Kidney (tissue), 14 donors: ENCODE measurements around the gene MOSPD3. TPM values are rescaled to one million over a fixed set of nuclear protein-coding genes. Genes with fewer than 3 reads are reported as not detected.

Source experiments
- DNase-seq, 5 donors: peaks; one replicate each; pipeline ENCODE4 v3.0.0-alpha.2; 2013 to 2020
- FAIRE-seq: peaks from 2 replicates; lab custom pipeline; 2012; peaks lifted over from hg19 to GRCh38; lab: Jason Lieb, UNC
- H3K27ac ChIP-seq, 2 donors: one replicate each; pipeline ENCODE4 v1.7.0; 2013; ENCODE audit warnings: low read depth in 2 of 2, low read length in 2 of 2, inconsistent platforms in 1 of 2
- H3K27me3 ChIP-seq: one replicate; pipeline ENCODE4 v1.7.1; 2013; ENCODE audit warnings: low read length, inconsistent platforms; ENCODE audit not compliant: control insufficient read depth, insufficient read depth
- H3K36me3 ChIP-seq, 3 donors: one replicate each; pipeline versions ENCODE4 v1.7.0 to v1.7.1; 2013; ENCODE audit warnings: low read length in 3 of 3, control low read depth in 1 of 3, inconsistent platforms in 1 of 3; ENCODE audit not compliant: insufficient read depth in 3 of 3, control insufficient read depth in 2 of 3
- H3K4me1 ChIP-seq, 3 donors: one replicate each; pipeline versions ENCODE4 v1.7.0 to v1.7.1; 2013; ENCODE audit warnings: low read length in 3 of 3, inconsistent platforms in 1 of 3, low read depth in 1 of 3; ENCODE audit not compliant: control insufficient read depth in 2 of 3, insufficient read depth in 2 of 3
- H3K4me3 ChIP-seq, 3 donors: one replicate each; pipeline versions ENCODE4 v1.7.0 to v1.8.1; 2013; ENCODE audit warnings: low read length in 3 of 3, control low read depth in 1 of 3, inconsistent platforms in 1 of 3
- H3K9ac ChIP-seq, 3 donors: one replicate each; pipeline versions ENCODE4 v1.7.0 to v1.7.1; 2013; ENCODE audit warnings: low read length in 3 of 3, control low read depth in 1 of 3, inconsistent platforms in 1 of 3
- H3K9me3 ChIP-seq, 3 donors: one replicate each; pipeline versions ENCODE4 v1.7.0 to v1.7.1; 2013; ENCODE audit warnings: low read length in 3 of 3, control low read depth in 1 of 3, inconsistent platforms in 1 of 3; ENCODE audit not compliant: control insufficient read depth in 2 of 3, insufficient read depth in 1 of 3
- intact Hi-C: fragments of 100-400 bp; cut with DNase I; formaldehyde crosslinking; loops from one replicate; pipeline ENCODE4 v1.11.1; 2022
- polyA plus RNA-seq: library from polyadenylated mRNA; stranded (reverse); fragments of 350-450 nt; fragmentation: Illumina TruSeq; extraction: RNeasy Lipid Tissue Mini Kit (QIAGEN cat#74804); gene quantifications from one replicate; pipeline ENCODE4 v1.2.3, GENCODE V29; 2014; ENCODE audit warnings: low read depth, low replicate concordance; ENCODE audit not compliant: insufficient read depth
- total RNA-seq: library from RNA; stranded (reverse); fragmentation: NEBNext Ultra II Directional; extraction: Animal tissue kit (Norgen Biotek cat#: 25700); gene quantifications from one replicate; pipeline ENCODE4 v1.2.1, GENCODE V29; 2021
- TF ChIP-seq, protein P1 (sequence below): IDR thresholded peaks from 3 replicates; pipeline ENCODE4 v1.5.1; 2012; ENCODE audit warnings: mild to moderate bottlenecking, moderate library complexity, borderline replicate concordance; ENCODE audit not compliant: insufficient read depth; ENCODE audit errors: extremely low read depth
- donor health status: control.
- donor health status: control.
- donor health status: control.
- donor health status: control.
- donor health status: control.
- donor health status: DM: yes; HTN: yes; CAD: no.
- donor health status: Normal renal cell carcinoma (clear cell type).

MOSPD3 gene
- total and polyA plus RNA-seq, 2 donors from 2014 or later: 18.2 to 30.6 TPM

GRCh38 chr7:100627238-100627549 lies 14.9 kb downstream of the MOSPD3 start:
- intact Hi-C loops: no loop called here
- no peak overlapping the region for H3K9ac ChIP-seq
- DNase-seq (no peak), FAIRE-seq (no peak)
- no peaks in the 10 kb centered on the region for H3K4me1 ChIP-seq
- H3K36me3 ChIP-seq: no peaks in the 10 kb centered on the region
- H3K27me3 ChIP-seq: no peaks in the 10 kb centered on the region
- no peak overlapping the region for H3K4me3 ChIP-seq
- TF ChIP-seq, protein P1, sequence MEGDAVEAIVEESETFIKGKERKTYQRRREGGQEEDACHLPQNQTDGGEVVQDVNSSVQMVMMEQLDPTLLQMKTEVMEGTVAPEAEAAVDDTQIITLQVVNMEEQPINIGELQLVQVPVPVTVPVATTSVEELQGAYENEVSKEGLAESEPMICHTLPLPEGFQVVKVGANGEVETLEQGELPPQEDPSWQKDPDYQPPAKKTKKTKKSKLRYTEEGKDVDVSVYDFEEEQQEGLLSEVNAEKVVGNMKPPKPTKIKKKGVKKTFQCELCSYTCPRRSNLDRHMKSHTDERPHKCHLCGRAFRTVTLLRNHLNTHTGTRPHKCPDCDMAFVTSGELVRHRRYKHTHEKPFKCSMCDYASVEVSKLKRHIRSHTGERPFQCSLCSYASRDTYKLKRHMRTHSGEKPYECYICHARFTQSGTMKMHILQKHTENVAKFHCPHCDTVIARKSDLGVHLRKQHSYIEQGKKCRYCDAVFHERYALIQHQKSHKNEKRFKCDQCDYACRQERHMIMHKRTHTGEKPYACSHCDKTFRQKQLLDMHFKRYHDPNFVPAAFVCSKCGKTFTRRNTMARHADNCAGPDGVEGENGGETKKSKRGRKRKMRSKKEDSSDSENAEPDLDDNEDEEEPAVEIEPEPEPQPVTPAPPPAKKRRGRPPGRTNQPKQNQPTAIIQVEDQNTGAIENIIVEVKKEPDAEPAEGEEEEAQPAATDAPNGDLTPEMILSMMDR: no peak
- H3K27ac ChIP-seq: no peak overlapping the region
- H3K9me3 ChIP-seq: no peaks in the 10 kb centered on the region

DNA sequence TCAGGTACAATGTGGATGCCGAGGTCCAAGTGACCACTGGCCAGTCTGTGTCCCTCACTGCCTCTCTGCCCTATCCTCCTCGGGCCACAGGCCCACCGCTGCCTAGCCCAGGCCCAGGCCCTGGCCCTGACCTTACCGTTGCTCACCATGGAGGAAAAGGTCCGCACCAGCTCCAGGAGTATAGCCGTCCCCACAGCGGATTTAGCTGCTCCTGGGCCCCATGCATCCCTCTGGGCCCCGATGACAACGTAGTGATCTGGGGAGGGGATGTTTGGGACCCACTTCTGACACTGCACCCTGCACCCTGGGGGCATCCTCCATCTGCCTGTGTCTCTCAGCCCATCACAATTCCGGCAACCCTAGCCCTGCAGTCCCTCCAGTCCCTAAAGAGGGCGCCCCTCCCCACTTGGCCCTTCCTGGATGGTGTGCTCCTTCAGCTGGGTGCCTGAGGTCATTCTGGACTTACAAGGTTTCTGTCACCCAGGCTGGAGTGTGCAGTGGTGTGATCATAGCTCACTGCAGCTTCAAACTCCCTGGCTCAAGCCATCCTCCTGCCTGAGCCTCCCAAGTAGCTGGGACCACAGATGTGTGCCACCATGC lies 16.9 kb downstream of the MOSPD3 start:
- H3K4me1 ChIP-seq: peaks cover 0 to 3% (median 0%) of the 10 kb centered on the region in 3 donors
- H3K27me3 ChIP-seq: no peaks in the 10 kb centered on the region
- no peak for FAIRE-seq
- H3K27ac ChIP-seq: no peak overlapping the region
- H3K9me3 ChIP-seq: no peaks in the 10 kb centered on the region
- no peak overlapping the region for H3K4me3 ChIP-seq
- no peak overlapping the region for H3K9ac ChIP-seq
- no peak for DNase-seq
- intact Hi-C loops: no loop called here
- H3K36me3 ChIP-seq: no peaks in the 10 kb centered on the region
- TF ChIP-seq, protein P1: no peak

- H3K27me3 ChIP-seq: no peaks in the 10 kb centered on the region
- H3K4me1 ChIP-seq: peaks cover 0 to 3% (median 0%) of the 10 kb centered on the region in 3 donors
- no peak overlapping the region for H3K9ac ChIP-seq
- FAIRE-seq (no peak), DNase-seq (no peak)
- intact Hi-C loops: no loop called here
- no peak overlapping the region for H3K4me3 ChIP-seq
- no peak overlapping the region for H3K27ac ChIP-seq
- H3K9me3 ChIP-seq: no peaks in the 10 kb centered on the region
- no peaks in the 10 kb centered on the region for H3K36me3 ChIP-seq
- TF ChIP-seq, protein P1: no peak
Measured at GRCh38 chr7:100630066-100630465, 17.7 kb downstream of the MOSPD3 start.
